Hypothalamus (tissue), 51 donors: ENCODE results near the gene SELENOM.
"Not testable (repeated sequence)": the region's sequence is repeated elsewhere in the genome, so short reads cannot be mapped to it uniquely, and the experiment has no call there.

Source experiments
- DNase-seq, 51 donors: peaks; one replicate each; lab custom pipeline; 2025; lab: John Stamatoyannopoulos, UW

The SELENOM gene

GRCh38 chr22:31080848-31081649 lies 26.3 kb downstream of the SELENOM start, which contains the start of gene SMTN:
Gene SMTN, plus strand, starts transcription at chr22:31081318. Its CDS starts 1,941 bp downstream, at chr22:31083259.
- DNase-seq = peak in 47 of 51 donors; percentile 13 to 88 (median 71)

GRCh38 chr22:31080164-31080847 lies 27.1 kb downstream of the SELENOM start:
- DNase-seq = no peak

- no peak for DNase-seq
Observed at GRCh38 chr22:31079095-31079642, 28.2 kb downstream of the SELENOM start.

GRCh38 chr22:31078389-31078788 lies 29.0 kb downstream of the SELENOM start:
- not testable (repeated sequence) for DNase-seq

GRCh38 chr22:31077681-31078080 lies 29.7 kb downstream of the SELENOM start:
- DNase-seq = no peak

- no peak for DNase-seq
Observed at GRCh38 chr22:31075961-31076360, 31.4 kb downstream of the SELENOM start.

- not testable (repeated sequence) for DNase-seq
Observed at GRCh38 chr22:31073545-31074145, 33.7 kb downstream of the SELENOM start.

- not testable (repeated sequence) for DNase-seq
Observed at GRCh38 chr22:31073125-31073524, 34.2 kb downstream of the SELENOM start.

GRCh38 chr22:31069691-31070314 lies 37.6 kb downstream of the SELENOM start:
- DNase-seq = not testable (repeated sequence)

GRCh38 chr22:31068970-31069369 lies 38.4 kb downstream of the SELENOM start:
- no peak for DNase-seq

GRCh38 chr22:31064369-31064768 lies 43.0 kb downstream of the SELENOM start:
- no peak for DNase-seq

GRCh38 chr22:31062566-31063230 lies 44.7 kb downstream of the SELENOM start:
- DNase-seq = no peak

GRCh38 chr22:31059663-31060062 lies 47.7 kb downstream of the SELENOM start:
- DNase-seq = not testable (repeated sequence)

GRCh38 chr22:31056986-31057599 lies 50.3 kb downstream of the SELENOM start:
- no peak for DNase-seq

GRCh38 chr22:31055635-31056159 lies 51.7 kb downstream of the SELENOM start:
- DNase-seq = peak in 41 of 51 donors; percentile 3 to 81 (median 35)

GRCh38 chr22:31055117-31055634 lies 52.2 kb downstream of the SELENOM start:
- DNase-seq = peak in 1 of 51 donors; percentile 9
